Fibroblast of mammary gland (primary cell): Measurements from ENCODE around the gene SDHAF1.

Experiments
- DNase-seq: peaks from one replicate; pipeline ENCODE4 v3.0.0-alpha.2; 2010; ENCODE audit warnings: low read depth
- H3K4me3 ChIP-seq: 2 replicates; pipeline ENCODE4 v1.5.1; 2011; ENCODE audit warnings: low read depth, mild to moderate bottlenecking, low read length, moderate library complexity; ENCODE audit not compliant: control insufficient read depth
- TF ChIP-seq, protein P1 (sequence below): conservative IDR thresholded peaks from 2 replicates; pipeline ENCODE4 v1.5.1; 2011; ENCODE audit warnings: low read depth, low read length, inconsistent platforms; ENCODE audit not compliant: control insufficient read depth, insufficient read depth

The SDHAF1 gene

DNA sequence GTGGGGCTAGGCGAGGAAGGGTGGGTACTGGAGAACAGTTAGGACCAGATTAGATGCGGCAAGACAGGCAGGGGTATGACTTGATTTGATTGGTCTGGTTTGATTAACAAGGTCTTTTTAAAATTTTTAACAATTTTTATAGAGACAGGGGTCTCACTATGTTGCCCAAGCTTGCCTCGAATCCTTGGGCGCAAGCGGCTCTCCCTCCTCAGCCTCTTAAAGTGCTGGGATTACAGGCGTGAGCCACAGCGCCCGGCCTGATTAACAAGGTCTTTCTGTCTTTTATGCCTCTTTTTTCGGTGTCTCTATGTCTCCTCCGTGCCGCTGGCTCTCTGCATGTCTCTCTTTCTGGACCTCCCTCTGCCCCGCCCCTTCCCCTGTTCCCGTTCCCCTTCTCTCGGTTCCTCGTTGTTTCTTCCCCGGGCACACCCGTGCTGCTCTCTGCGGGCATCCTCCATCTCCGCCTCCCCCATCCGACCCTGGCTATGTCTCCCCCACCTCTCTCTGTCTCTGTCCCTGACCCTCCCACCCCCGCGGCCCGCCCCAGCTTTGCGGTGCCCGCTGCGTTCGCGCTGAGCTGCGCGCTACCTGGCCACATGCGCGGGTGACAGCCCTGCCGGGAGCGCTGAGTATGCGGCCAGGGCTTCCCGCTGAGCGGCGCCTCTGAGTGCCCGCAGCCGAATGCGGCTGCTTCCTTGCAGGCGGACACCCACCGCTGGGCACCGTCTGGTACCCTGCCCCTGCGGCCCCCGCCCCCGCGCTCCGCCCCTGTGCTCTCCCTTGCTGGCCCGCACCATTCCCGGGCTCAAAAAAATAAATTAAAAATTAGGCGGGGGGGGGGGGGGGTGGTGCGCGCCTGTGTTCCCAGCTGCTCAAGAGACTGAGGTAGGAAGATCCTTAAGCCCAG is 8.1 kb upstream of the SDHAF1 start:
- H3K4me3 ChIP-seq: peak overlapping the region; percentile 9
- DNase-seq: no peak
- TF ChIP-seq, protein P1, sequence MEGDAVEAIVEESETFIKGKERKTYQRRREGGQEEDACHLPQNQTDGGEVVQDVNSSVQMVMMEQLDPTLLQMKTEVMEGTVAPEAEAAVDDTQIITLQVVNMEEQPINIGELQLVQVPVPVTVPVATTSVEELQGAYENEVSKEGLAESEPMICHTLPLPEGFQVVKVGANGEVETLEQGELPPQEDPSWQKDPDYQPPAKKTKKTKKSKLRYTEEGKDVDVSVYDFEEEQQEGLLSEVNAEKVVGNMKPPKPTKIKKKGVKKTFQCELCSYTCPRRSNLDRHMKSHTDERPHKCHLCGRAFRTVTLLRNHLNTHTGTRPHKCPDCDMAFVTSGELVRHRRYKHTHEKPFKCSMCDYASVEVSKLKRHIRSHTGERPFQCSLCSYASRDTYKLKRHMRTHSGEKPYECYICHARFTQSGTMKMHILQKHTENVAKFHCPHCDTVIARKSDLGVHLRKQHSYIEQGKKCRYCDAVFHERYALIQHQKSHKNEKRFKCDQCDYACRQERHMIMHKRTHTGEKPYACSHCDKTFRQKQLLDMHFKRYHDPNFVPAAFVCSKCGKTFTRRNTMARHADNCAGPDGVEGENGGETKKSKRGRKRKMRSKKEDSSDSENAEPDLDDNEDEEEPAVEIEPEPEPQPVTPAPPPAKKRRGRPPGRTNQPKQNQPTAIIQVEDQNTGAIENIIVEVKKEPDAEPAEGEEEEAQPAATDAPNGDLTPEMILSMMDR: no peak

DNA sequence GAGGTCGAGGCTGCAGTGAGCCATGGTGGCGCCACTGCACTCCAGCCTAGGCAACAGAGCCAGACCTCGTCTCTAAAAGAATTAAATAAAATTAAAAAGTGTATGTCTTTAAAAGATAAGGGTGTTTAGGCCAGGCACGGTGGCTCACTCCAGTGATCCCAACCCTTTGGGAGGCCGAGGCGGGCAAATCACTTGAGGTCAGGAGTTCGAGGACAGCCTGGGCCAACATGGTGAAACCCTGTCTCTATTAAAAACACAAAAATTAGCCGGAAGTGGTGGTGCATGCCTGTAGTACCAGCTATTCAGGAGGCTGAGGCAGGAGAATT is 7.5 kb upstream of the SDHAF1 start:
- H3K4me3 ChIP-seq: no peak overlapping the region
- TF ChIP-seq, protein P1: no peak
- no peak for DNase-seq

DNA sequence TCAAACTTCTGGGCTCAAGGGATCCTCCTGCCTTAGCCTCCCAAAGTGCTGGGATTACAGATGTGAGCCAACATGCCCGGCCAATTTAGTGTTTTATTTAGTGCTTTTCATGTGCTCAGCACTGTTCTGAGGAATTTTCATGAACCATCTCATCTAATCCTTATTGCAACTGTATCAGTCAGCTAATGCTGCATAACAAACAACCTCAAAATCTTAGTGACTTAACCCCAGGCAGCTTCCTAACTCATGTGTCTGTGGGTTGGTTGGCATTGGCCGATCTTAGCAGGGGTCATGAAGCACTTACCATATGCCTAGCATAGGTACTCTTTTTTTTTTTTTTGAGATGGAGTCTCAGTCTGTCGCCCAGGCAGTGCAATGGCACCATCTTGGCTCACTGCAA is 6.2 kb upstream of the SDHAF1 start:
- H3K4me3 ChIP-seq: no peak overlapping the region
- DNase-seq: no peak
- TF ChIP-seq, protein P1: no peak

DNA sequence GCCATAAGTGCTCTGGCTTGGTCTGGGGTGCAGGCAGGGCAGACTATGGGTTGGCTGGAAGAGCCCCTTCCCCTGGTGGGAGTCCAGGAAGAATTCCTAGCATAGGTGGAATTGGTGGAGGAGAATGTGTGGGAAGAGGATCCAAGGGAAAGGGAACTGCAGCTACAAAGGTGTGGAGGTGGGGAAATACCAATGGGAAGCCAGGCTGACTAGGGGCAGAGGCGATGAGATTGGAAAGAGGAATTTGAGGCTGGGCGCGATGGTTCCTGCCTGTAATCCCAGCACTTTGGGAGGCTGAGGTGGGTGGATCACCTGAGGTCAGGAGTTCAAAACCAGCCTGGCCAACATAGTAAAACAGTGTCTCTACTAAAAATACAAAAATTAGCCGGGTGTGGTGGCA is 4.8 kb upstream of the SDHAF1 start:
- no peak for DNase-seq
- TF ChIP-seq, protein P1: no peak
- H3K4me3 ChIP-seq: no peak overlapping the region

DNA sequence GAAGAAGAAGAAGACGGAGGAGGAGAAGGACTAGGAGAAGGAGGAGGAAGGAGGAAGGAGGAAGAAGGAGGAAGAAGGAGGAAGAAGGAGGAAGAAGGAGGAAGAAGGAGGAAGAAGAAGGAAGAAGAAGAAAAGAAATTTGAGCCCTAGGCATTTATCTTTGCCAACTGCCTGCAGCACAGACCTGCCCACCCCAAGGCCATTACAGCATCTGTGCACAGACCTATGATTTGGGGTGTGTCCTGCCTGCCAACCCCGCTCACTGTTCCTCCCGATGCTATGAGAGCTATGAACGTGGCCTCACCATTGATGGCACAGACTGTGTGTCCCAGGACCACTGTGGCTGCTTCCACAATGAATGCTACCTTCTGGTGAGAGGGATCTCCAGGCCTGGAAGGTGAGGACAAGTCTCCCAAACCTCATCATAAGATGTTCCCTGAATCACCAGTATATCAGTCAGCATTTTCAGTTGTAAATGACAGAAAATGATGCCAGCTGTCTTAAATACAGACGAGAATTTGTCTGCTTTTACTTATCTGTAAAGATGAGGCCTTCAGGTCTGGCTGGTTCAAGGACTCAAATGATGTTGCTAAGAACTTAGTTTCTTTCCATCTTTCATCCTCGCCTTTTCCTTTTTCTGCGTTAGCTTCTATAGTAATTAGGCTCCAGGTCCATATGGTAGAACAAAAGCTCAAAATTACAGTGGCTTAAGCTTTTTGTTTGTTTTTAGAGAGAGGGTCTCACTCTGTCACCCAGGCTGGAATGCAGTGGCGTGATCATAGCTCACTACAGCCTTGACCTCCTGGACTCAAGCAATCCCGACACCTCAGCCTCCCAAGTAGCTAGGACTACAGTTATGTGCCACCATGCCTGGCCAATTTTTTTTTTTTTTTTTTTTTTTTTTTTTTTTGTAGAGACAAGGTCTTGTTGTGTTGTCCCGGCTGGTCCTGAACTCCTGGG is 3.9 kb upstream of the SDHAF1 start:
- no peak overlapping the region for H3K4me3 ChIP-seq
- no peak for DNase-seq
- TF ChIP-seq, protein P1: no peak

DNA sequence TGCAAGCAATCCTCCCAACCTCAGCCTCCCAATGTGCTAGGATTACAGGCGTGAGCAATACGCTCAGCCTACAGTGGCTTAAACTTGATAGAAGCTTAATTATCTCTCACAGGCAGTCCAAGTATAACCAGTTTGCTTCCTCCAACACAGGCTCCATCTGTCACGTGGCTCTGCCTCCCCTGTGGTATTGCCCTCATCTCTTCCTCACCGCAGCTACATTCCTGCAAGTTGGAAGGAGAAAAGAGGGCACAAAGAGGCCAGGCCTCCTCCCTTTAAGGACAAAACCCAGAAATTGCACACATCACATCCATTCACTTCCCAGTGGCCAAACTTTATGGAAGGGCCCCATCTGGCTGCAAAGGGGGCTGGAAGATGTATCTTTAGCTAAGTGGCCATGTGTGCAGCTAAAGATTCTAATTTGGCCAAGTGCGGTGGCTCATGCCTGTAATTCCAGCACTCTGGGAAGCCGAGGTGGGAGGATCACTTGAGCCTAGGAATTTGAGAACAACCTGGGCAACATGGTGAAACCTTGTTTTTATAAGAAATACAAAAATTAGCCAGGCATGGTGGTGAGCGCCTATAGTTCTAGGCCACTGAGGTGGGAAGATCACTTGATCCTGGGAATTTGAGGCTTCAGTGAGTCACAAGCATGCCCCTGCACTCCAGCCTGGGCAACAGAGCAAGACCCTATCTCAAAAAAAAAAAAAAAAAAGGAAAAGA is 3.1 kb upstream of the SDHAF1 start:
- TF ChIP-seq, protein P1: no peak
- no peak overlapping the region for H3K4me3 ChIP-seq
- DNase-seq: no peak
